ENCODE data around the gene MYDGF.

- TF ChIP-seq CTCF (conservative IDR thresholded peaks at IDR 0.05; ENCODE audit: low read depth, low read length) (no peak), EZH2 (IDR thresholded peaks at IDR 0.05; ENCODE audit: low read length, unreplicated experiment) (no peak)
These were observed 35.4 kb upstream of the MYDGF start for GRCh38 chr19:4705413-4706131.

All from PC-3 (cell line).